GM10248 (cell line): Measurements from ENCODE around the gene PMEPA1.

Experiments used
- CTCF ChIA-PET: fragments of 300-600 bp; sonication (Branson Sonifier 250); formaldehyde crosslinking; extraction: SDS; loops from one replicate; lab custom pipeline; 2021; ENCODE audit warnings: antibody characterized with exemption; lab: Yijun Ruan, JAX
- POLR2A ChIA-PET: fragments of 350-650 bp; sonication (Branson Sonifier 250); formaldehyde crosslinking; extraction: SDS; loops from one replicate; lab custom pipeline; 2020; ENCODE audit warnings: antibody characterized with exemption; lab: Yijun Ruan, JAX
- DNase-seq: peaks from one replicate; pipeline ENCODE4 v3.0.0; 2012; ENCODE audit errors: extremely low spot score
- CTCF ChIP-seq: IDR thresholded peaks from 2 replicates; pipeline ENCODE4 v1.5.1; 2012; ENCODE audit warnings: mild to moderate bottlenecking, low read depth; ENCODE audit errors: extremely low read depth, missing control alignments, control extremely low read depth

Gene PMEPA1

GRCh38 chr20:57663681-57664451, 45.9 kb downstream of the PMEPA1 start:
- TF ChIP-seq CTCF, result no peak
- ChIA-PET CTCF (no interaction called here), POLR2A (no interaction called here)
- DNase-seq, result no peak

GRCh38 chr20:57663241-57663640, 46.6 kb downstream of the PMEPA1 start:
- no peak for TF ChIP-seq CTCF
- DNase-seq, result no peak
- ChIA-PET POLR2A (no interaction called here), CTCF (no interaction called here)

- POLR2A ChIA-PET, result no interaction called here
- TF ChIP-seq CTCF, result no peak
- no peak for DNase-seq
- CTCF ChIA-PET, result no interaction called here
Observed at GRCh38 chr20:57662456-57663240, 47.2 kb downstream of the PMEPA1 start.

- ChIA-PET CTCF (no interaction called here), POLR2A (no interaction called here)
- TF ChIP-seq CTCF, result no peak
- no peak for DNase-seq
Observed at GRCh38 chr20:57661746-57662455, 47.9 kb downstream of the PMEPA1 start.

- ChIA-PET CTCF (no interaction called here), POLR2A (no interaction called here)
- no peak for TF ChIP-seq CTCF
- DNase-seq, result peak; percentile 8
Observed at GRCh38 chr20:57660922-57661745, 48.7 kb downstream of the PMEPA1 start.
